NCI-H774 (cell line): ENCODE data around the gene UNK.
A peak's percentile ranks its signal among the peaks of the same experiment; 100 is the strongest.
"Not testable (repeated sequence)": the region's sequence is repeated elsewhere in the genome, so short reads cannot be mapped to it uniquely, and the experiment has no call there.

Experiments used
- DNase-seq: peaks from one replicate; lab custom pipeline; 2025; lab: John Stamatoyannopoulos, UW

Gene UNK

DNA sequence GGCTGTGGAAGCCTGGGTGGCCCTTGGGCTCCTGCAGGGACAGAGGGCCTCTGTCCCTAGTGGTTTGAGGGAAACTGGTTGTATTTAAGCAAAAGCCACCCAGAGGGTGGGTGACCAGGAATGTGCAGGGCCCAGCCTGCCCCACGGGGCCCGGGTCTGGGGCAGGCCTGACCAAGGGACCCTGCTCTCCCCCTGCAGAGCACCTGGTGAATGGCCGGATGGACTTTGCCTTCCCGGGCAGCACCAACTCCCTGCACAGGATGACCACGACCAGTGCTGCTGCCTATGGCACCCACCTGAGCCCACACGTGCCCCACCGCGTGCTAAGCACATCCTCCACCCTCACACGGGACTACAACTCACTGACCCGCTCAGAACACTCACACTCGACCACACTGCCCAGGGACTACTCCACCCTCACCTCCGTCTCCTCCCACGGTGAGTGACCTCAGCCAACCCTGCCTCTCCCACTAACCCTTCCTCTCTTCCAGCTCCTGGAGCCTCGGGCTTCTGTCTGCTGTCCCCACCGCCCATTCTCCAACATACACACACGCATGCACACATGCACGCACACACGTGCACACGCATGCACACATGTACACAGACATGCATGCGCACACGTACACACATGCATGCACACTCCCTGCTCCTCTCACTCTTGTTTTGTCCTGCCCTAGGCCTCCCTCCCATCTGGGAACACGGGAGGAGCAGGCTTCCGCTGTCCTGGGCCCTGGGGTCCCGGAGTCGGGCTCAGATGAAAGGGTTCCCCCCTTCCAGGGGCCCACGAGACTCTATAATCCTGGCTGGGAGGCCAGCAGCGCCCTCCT is 30.0 kb upstream of the UNK start:
- no peak for DNase-seq

DNA sequence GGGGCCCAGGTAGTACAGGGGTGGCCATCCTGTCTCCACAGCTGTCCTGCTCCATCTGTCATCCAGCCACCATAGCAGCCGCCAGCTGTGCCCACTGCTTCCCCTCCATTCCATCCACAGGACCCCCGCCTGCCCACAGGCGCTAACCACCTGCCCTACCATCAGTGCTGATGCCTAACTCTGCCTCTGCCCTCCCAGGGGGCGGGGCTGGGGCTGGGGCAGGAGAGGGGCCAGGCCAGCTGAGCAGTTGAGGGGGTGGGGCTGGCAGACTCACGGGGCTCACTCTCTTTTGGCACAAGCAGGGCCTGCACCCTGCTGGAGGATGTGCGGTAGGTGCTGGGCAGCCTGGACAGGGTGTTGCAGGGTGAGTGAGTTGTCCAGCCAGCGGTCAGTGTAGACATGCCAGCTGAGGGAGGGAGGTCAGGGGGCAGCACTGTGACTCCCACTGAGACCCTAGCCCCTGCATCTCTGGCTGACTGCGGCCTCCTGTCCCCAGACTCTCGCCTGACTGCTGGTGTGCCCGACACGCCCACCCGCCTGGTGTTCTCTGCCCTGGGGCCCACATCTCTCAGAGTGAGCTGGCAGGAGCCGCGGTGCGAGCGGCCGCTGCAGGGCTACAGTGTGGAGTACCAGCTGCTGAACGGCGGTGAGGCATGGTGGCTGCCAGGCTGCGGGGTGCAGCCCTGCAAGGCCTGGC is 29.3 kb upstream of the UNK start:
- DNase-seq, result no peak

DNA sequence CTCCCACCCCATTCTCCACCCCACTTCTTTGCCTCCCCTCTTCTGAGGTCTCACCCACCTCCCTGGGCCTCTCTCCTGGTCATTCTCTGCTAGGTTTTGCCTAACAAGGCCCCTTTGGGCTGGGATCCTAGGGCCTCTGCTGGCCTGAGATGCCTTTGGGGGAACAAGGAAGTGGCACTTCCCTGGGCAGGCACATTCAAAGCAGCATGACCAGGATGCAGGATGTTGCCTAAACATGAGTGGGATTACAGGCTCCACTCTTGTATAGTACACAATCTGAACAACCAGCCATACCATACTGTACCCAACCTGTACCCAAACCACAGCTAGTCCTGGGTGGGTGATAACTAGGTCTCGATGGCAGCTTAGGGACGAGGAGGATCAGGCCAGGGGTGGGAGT is 28.6 kb upstream of the UNK start:
- no peak for DNase-seq

DNA sequence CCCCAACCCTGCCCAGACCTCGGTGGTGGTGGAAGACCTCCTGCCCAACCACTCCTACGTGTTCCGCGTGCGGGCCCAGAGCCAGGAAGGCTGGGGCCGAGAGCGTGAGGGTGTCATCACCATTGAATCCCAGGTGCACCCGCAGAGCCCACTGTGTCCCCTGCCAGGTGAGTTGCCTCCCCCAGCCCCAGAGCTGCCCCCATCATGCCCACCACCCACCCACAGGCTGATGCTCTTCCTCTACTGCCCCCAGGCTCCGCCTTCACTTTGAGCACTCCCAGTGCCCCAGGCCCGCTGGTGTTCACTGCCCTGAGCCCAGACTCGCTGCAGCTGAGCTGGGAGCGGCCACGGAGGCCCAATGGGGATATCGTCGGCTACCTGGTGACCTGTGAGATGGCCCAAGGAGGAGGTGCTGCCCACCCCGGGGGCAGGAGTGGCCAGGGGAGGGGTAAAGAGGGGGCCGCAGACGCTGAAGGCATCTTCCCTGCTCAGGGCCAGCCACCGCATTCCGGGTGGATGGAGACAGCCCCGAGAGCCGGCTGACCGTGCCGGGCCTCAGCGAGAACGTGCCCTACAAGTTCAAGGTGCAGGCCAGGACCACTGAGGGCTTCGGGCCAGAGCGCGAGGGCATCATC is 28.0 kb upstream of the UNK start:
- DNase-seq, result no peak

DNA sequence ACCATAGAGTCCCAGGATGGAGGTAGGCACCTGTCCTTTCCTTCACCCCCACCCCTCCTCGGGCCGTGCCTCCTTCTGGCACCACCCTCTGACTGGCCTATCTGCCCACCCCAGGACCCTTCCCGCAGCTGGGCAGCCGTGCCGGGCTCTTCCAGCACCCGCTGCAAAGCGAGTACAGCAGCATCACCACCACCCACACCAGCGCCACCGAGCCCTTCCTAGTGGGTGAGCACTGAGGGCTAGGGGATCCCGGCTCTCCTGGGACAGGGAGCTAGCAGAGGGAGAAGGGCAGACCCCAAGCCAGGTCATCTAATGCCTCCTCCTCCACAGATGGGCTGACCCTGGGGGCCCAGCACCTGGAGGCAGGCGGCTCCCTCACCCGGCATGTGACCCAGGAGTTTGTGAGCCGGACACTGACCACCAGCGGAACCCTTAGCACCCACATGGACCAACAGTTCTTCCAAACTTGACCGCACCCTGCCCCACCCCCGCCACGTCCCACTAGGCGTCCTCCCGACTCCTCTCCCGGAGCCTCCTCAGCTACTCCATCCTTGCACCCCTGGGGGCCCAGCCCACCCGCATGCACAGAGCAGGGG is 27.4 kb upstream of the UNK start:
- no peak for DNase-seq

DNA sequence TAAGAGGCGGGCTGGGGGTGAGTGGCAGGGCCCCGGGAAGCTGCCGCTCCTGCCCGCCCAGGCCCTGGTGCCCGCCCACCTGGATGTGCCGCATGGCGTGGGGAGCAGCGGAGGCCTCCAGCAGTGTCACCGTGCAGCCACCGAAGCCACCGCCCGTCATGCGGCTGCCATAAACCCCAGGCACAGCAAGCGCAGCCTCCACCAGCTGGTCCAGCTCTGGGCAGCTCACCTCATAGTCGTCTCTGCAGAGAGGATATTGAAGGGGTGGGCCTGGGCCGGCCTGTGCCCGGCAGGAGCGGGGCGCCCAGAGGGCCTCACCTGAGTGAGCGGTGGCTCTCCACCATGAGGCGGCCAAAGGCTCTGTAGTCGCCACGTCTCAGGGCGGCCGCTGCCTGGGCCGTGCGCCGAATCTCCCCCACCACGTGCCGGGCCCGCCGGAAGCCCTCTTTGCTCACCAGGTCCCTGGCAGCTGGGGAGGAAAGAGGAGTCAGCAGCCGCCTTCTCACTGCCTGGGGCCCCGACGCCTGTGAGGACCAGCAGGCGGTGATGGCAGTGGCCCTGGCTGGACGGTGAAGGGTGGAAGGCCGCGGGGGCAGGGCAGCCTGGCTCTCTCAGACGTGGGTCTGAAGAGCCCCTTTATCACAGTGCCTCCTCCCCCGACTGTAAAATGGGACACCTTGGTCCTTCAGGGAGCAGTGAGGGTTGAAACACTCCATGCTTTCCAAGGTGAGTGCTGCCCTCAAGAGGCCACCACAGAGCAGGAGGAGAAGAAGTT is 26.3 kb upstream of the UNK start:
- DNase-seq, result no peak

DNA sequence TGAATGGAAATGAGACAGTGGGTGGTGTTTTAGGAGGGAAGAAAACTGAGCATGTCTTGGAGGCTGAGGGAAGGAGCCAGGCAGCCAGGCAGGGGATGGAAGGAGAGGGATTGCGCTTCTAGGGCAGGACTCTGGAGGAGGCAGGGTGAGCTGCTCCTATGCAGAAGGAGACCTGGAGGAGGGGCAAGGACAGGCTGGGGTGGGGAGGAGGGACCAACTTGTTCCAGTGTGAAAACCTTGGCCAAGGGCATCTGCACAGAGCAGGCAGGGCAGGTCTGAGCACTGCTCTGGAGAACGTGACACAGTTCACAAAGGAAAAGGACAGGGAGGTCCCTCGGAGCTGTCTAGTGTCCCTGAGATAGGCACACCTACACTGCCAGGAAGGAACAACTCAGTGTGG is 25.1 kb upstream of the UNK start:
- DNase-seq, result no peak

DNA sequence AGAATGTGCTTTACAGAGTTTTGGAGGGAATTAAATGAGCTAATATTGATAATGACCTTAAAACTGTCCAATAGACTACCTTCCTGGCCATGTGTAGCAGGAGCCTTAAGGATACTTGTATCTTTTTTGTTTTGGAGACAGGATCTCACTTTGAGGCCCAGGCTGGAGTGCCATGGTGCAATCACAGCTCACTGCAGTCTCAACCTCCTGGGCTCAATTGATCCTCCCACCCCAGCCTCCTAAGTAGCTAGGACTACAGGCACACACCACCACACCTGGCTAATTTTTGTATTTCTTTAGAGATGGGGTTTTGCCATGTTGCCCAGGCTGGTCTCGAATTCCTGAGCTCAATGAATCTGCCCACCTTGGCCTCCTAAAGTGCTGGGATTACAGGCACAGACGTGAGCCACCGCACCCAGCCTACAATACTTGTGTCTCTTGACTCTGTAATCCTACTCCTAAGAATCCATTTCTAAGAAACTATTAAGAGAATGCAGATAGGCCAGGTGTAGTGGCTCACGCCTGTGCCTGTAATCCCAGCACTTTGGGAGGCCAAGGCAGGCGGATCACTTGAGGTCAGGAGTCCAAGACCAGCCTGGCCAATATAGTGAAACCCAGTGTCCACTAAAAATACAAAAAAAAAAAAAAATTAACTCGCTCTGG is 24.5 kb upstream of the UNK start:
- not testable (repeated sequence) for DNase-seq

DNA sequence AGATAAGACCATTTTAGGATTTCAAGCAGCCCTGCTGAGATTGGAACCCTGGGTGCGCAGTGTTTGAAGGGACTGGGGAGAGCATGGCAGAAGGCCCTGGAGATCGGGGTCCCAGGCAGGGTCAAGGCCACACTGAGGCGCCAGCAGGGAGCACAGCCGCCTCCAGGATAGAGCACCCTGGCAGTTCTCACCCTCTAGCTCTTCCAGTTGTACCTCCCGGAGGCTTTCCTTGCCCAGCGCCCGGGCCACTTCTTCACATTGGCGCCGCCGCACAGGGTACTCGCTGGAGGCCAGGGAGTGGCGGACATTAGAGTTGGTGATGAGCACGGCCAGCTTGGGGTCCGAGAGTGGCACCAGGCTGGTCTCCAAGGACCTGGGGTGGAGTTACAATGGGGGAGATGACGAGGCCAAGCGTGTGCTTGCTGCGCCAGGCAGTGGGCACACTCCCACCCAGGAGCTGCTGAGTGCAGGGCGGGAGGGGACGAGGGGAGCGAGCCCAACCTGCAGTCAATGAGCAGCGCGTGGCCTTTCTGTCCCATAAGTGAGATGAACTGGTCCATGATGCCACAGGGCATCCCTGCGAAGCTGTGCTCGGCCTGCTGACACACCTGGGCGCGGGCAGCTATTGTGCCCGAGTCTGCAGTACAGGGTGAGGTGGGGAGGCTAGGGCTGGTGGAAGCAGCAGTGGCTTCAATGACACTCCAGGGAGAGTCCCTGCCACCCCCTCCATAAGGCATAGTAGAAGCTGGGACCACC is 21.9 kb upstream of the UNK start:
- DNase-seq, result no peak

DNA sequence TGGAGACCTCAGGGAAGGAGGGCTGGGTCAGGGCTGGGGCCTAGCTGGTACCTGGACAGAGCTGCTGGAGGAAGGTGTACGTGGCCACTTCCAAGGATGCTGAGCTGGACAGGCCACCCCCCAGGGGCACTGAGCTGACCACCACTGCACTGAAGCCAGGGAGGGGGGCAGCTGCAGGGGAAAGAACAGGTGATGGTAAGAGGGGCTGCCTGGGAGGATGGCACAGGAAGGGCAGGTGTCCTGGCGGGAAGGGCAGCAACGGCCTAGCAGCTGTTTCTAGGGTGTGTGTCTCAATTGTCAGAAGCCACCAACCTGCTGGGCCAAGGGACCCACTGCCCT is 21.4 kb upstream of the UNK start:
- DNase-seq, result no peak

DNA sequence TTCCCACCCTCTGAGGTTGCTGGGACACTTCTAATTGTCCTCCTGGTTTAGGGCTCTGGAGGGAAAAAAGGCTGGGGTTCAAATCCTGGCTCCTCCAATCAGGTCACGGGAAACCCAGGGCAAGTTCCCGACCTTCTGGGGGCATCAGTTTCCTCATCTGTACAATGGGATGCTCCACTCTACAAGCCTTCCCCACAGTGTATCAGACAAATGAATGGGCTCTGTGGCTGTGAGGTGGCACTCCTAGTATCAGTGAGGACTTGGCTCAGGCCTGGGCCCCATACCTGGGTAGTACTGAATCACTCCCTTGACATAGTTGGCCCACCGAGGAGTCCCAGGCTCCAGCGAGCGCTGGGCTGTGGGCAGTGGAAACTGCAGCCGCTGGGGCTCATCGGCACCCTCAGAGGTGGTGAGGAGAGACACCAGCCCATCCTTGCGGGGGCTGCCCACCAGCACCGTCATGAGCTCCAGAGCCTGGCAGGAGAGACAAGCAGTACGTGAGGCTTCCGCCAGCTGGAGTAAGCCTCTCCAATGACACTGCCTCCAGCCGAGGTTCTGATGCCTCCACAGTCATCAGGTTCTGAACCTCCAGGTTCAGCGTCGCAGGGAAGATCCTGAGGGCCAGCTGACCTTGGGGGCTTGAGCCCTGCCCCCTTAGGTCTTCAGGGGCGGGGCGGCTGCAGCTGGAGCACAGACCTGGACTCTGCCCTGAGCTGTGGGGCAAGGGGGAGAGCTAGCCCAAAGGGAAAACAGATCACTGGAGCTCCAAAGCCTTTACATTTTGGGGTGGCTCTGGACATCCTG is 20.8 kb upstream of the UNK start:
- DNase-seq, result no peak

DNA sequence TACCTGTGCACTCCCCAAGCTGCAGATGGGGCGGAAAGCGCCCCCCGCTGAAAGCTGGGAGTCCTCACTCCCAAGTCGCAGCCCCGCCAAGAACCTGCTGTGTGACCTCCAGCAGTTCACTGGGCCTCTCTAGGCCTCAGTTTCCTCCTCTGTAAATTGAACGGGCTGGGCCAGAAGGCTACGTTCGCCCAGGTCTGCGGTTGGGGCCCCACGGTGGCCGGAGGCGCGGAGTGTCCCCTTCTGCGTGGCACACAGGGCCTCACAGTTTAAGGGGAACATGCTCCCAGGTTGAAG is 20.2 kb upstream of the UNK start:
- DNase-seq, result no peak

DNA sequence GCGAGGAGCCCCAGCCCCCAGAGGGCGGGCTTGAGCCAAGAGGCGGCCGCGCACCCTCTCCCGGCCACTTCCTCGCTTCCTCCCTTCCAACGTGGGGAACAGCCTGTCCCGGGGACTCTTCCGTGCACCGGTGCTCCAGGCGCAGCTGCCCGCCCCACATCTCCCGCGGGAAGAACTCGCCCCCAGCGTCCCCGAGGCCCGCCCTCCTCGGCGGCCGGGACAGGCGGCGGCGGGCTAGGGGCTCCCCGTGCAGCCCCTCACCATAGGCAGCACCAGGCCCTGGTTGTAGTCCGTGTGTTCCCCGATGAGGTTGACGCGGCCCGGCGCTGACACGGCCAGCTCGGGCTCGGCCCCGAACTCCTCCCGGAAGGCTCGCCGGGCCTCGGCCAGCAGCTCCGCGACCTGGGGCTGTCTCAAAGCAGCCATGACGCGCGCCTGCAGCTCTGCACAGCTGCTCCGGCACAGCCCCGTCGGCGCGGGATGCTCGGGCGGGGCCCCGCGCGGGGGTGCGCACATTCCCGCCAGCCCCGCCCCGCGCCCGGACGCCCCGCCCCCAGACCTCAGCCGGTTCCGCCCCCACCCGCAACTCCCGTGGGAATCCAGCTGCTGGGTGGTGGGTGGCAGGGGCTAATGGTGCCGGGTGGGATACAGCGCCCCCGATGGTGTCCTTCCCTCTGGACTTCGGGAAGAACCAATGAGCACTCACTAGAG is 19.7 kb upstream of the UNK start, which contains the start of gene GALK1:
TSS of gene GALK1 (minus strand) at position 482 of the 711 bp plus-strand sequence. CDS start at position 426, 56 bp downstream.
- DNase-seq, result peak; percentile 71

DNA sequence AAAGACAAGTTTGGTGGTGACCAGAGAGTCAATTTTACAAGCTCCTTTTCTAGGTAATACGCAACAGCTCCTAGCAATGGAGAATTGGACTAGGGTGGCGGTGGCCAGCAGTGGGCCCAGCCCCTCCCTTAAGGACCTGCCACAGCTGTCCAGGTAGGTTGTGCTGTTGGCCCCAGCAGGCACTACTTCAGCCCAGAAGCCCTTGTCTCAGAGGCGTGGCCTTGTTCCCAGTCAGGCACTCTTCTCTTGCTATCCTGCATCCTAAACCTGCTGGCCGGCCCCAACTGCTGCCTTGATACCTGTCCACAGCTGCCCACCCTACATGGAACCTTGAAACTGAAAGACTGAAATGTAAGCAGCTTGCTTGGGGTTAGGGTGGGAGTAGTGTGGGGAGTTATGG is 18.6 kb upstream of the UNK start:
- no peak for DNase-seq

DNA sequence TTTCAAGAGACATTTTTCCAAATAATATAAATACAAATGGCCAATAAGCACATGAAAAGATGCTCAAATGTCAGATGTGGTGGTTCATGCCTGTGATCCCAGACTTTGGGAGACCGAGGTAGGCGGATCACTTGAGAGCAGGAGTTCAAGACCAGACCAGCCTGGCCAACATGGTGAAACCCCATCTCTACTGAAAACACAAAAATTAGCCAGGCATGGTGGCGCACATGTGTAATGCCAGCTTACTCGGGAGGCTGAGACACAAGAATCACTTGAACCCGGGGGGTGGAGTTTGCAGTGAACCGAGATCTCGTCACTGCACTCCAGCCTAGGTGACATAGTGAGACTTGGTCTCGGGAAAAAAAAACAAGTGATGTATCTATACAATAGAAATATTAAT is 16.7 kb upstream of the UNK start:
- no peak for DNase-seq

DNA sequence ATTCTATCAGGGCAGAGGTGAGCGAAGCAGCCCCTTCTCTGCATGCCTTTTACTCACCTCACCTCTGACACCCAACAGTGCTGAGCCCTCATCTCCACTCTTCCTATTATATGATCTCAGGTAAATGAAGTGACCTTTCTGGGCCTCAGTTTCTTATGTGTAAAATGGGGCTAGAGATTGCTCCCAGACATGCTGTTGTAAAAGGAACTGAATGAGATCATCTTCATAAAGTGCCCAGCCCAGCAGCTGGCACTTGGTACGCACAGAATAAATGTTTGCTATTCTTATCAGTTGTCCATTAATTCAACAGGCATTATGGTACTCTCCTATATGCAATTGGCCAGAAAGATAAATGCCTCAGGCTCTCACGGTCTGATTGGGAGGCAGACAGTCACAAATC is 15.1 kb upstream of the UNK start:
- peak; percentile 82 for DNase-seq

DNA sequence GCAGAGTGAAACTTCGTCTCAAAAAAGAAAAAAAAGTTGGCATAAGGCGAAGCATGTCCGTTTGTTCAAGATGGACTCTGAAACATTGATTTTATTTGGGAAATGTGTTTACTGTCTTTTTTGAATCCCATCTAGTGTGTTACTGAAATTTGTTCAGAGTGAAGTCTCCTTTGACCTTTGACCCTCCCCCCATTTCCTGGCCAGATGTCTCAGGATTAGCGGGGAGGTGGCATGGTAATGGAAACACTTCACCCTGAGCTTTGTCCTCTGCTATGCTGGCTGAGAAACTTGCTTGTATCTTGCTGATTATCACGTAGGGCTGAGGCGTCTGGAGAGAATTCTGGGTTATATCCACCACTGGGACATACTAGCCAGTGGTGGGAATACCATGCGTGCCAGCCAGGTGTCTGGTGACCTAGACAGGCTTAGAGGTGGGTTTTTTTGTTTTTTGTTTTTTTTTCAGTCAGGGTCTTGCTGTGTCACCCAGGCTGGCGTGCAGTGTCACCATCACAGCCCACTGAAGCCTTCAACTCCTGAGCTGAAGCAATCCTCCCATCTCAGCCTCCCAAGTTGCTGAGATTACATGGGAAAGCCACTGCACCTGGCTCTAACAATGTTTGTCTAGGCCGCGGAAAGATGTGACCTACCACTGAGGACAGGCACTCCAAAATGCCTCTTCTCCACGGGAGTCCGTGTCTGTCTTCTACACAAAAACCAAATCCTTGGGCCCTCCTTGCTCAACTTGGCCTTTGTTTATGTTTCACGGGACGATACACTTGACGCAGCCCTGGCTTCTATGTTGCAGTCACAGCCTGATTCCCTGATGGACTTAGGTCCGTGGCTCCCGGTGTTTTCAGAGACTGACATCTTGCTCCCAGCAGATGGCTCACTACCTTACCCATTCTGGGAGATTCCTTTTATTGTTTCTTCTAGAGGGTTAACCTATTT is 13.0 kb upstream of the UNK start:
- no peak for DNase-seq

DNA sequence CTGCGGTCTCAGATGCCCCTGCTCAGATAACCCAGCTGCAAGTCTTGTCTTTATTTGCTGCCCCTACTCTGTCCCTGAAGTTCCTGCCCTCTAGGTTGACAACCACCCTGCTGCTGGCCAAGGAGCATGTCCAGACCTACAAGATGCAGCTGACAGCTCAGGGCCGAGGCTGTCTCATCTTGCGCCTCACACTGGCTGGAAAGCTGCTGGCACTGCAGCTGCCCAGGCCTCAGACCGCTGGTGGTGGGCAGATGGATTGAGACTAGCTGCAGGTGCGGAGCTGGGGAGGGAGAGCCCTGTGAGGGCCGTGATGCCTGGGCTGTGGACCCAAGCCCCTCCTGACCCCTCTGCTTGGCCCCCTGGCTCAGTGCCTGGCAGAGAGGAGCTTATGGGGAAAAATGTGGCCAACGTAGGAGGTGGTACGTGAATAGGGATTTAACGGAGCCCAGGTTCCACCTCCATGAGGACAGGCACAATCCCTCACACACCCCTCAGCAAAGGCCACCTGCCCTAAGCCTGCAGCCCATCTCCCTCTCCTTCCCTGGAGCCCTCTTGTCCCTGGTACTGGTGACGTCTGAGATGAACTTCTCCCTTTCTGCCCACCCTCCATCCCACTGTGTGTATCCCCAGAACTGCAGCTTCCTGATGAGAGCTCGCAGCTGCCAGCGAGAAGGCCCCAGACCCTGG is 11.3 kb upstream of the UNK start:
- no peak for DNase-seq
